Small intestine (tissue), 7 donors: ENCODE measurements around the gene PKP4. TPM values are rescaled to one million over a fixed set of nuclear protein-coding genes. Genes with fewer than 3 reads are reported as not detected.
"Not testable (repeated sequence)": the region's sequence is repeated elsewhere in the genome, so short reads cannot be mapped to it uniquely, and the experiment has no call there.

Source experiments
- DNase-seq, 2 donors: peaks; one replicate each; pipeline versions ENCODE4 v3.0.0 to v3.0.0-alpha.2; 2013
- FAIRE-seq: peaks from 2 replicates; lab custom pipeline; 2012; peaks lifted over from hg19 to GRCh38; lab: Jason Lieb, UNC
- H3K27ac ChIP-seq, 3 donors: one replicate each; pipeline ENCODE4 v1.5.1; 2013; ENCODE audit warnings: low read length in 2 of 3, mild to moderate bottlenecking in 2 of 3, control low read depth in 1 of 3, inconsistent platforms in 1 of 3, low read depth in 1 of 3, moderate library complexity in 1 of 3
- H3K27me3 ChIP-seq, 3 donors: one replicate each; pipeline ENCODE4 v1.6.1; 2013; ENCODE audit warnings: low read length in 3 of 3, inconsistent platforms in 1 of 3; ENCODE audit not compliant: control insufficient read depth in 3 of 3, insufficient read depth in 3 of 3
- H3K36me3 ChIP-seq, 3 donors: one replicate each; pipeline ENCODE4 v1.6.1; 2013; ENCODE audit warnings: low read length in 3 of 3, inconsistent platforms in 1 of 3, low read depth in 1 of 3, mild to moderate bottlenecking in 1 of 3, moderate library complexity in 1 of 3; ENCODE audit not compliant: control insufficient read depth in 3 of 3, insufficient read depth in 2 of 3
- H3K4me1 ChIP-seq, 3 donors: one replicate each; pipeline ENCODE4 v1.6.1; 2013; ENCODE audit warnings: low read length in 2 of 3, inconsistent platforms in 1 of 3, low read depth in 1 of 3, mild to moderate bottlenecking in 1 of 3, moderate library complexity in 1 of 3; ENCODE audit not compliant: control insufficient read depth in 3 of 3, insufficient read depth in 2 of 3
- H3K4me3 ChIP-seq, 3 donors: one replicate each; pipeline ENCODE4 v1.5.1; 2013; ENCODE audit warnings: low read length in 3 of 3, control low read depth in 1 of 3, inconsistent platforms in 1 of 3, low read depth in 1 of 3, mild to moderate bottlenecking in 1 of 3, moderate library complexity in 1 of 3
- H3K9me3 ChIP-seq, 2 donors: one replicate each; pipeline ENCODE4 v1.6.1; 2013; ENCODE audit warnings: low read depth in 1 of 2, low read length in 1 of 2; ENCODE audit not compliant: control insufficient read depth in 2 of 2, insufficient read depth in 1 of 2
- WGBS, 3 donors: extraction: QIAGEN DNeasy Blood & Tissue Kit; methylation state at CpG; one replicate each; pipeline ENCODE4 v1.1.7; 2013; 5-methylcytosine and 5-hydroxymethylcytosine counted together
- polyA plus RNA-seq, 4 donors: library from polyadenylated mRNA; stranded (reverse) in 3 of 4; unstranded in 1 of 4; fragments of 200-250 nt in 3 of 4; fragments of 120-200 nt in 1 of 4; gene quantifications; one replicate each; pipeline versions ENCODE4 v1.2.1 to v1.2.3, GENCODE V29; 2013
- donor health status: healthy with polysubstance abuse.
- donor health status: control.
- donor health status: control.
- donor health status: Bipolar disorder and iron deficiency.
- donor health status: healthy.

PKP4 gene
- polyA plus RNA-seq, 4 donors = 16.8 to 54.3 (median 23.3) TPM

- DNase-seq (no peak), FAIRE-seq (no peak)
- peaks cover 0 to 7% of the 10 kb centered on the region in 2 donors for H3K9me3 ChIP-seq
Observed at GRCh38 chr2:158695305-158695704, 238.6 kb downstream of the PKP4 start.

DNA sequence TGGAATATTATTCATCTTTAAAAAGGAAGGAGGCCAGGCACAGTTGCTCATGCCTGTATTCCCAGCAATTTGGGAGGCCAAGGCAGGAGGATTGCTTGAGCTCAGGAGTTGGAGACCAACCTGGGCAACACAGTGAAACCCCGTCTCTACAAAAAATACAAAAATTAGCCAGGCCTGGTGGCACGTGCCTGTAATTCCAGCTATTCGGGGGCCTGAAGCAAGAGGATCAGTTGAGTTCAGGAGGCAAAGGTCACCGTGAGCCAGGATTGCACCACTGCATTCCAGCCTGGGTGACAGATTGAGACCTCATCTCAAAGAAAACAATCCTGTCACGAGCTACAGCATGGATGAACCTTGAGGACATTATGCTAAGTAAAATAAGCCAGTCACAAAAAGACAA, 239.0 kb downstream of the PKP4 start:
- WGBS, 3 donors = 76 to 80% (median 78%) methylated on average over 5 of the region's 5 CpGs
- peak overlapping the region in 1 of 3 donors; percentile 20 for H3K27ac ChIP-seq
- not testable (repeated sequence) for H3K27me3 ChIP-seq, H3K4me3 ChIP-seq, H3K4me1 ChIP-seq, H3K36me3 ChIP-seq, H3K9me3 ChIP-seq, FAIRE-seq
- DNase-seq = peak in 1 of 2 donors; percentile 66

More at GRCh38 chr2:158695305-158695704, 238.6 kb downstream of the PKP4 start:
- no peak overlapping the region for H3K4me3 ChIP-seq
- peak overlapping the region in 1 of 3 donors; percentile 20 for H3K27ac ChIP-seq
- no peaks in the 10 kb centered on the region for H3K27me3 ChIP-seq
- H3K4me1 ChIP-seq = no peaks in the 10 kb centered on the region
- H3K36me3 ChIP-seq = no peaks in the 10 kb centered on the region

- no peaks in the 10 kb centered on the region for H3K36me3 ChIP-seq
- 86 to 89% (median 89%) methylated on average over 6 of the region's 6 CpGs for WGBS, 3 donors
- no peak overlapping the region for H3K4me3 ChIP-seq
- no peaks in the 10 kb centered on the region for H3K4me1 ChIP-seq
- DNase-seq (no peak), FAIRE-seq (no peak)
- H3K27ac ChIP-seq = no peak overlapping the region
- peaks cover 0 to 9% of the 10 kb centered on the region in 2 donors for H3K9me3 ChIP-seq
- H3K27me3 ChIP-seq = no peaks in the 10 kb centered on the region
Observed at GRCh38 chr2:158699323-158699722, 242.6 kb downstream of the PKP4 start.

DNA sequence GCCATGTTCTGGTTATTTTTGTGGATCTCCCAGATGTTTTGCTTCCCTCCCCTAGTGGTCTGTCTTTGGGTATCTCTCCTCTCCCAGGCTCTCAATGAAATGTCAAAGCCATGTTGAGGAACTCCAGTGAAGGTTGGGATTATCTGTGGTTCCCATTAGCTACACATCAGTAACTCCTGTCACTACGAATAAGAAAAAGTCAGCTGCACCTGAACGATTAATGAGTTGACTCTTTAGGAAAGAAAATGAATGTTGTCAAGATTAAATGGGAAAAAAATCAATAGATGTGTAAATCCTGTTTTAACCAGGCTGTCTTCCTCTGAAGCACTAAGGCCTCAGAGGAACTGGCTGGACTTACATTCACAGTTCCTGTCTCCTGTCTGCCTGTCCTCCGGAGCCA, 244.3 kb downstream of the PKP4 start:
- Histone ChIP-seq H3K36me3 (no peaks in the 10 kb centered on the region), H3K4me1 (no peaks in the 10 kb centered on the region), H3K27ac (no peak overlapping the region), H3K4me3 (no peak overlapping the region), H3K9me3 (peaks cover 0 to 13% of the 10 kb centered on the region in 2 donors), H3K27me3 (no peaks in the 10 kb centered on the region)
- 40 to 69% (median 56%) methylated on average over 3 of the region's 3 CpGs for WGBS, 3 donors
- FAIRE-seq (no peak), DNase-seq (no peak)

DNA sequence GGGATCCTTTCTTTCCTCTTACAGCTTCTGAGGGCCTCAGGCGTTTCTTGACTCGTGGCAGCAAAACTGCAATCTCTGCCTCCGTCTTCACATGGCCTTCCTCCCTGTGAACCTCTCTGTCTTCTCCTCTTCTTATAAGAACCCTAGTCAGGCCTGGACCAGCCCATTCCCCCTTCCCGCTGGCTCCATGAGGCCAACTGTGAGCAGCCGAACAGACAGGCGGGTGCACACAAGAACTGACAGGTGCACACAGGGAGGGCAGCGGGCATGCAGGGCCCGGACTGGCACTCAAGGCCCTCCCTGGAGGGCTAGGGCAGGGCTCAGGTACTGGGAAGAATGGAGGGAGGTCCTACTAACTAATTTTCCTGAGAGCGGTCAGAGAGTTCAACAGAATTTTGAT, 246.0 kb downstream of the PKP4 start:
- Histone ChIP-seq H3K4me3 (no peak overlapping the region), H3K27me3 (no peaks in the 10 kb centered on the region), H3K9me3 (peaks cover 0 to 11% of the 10 kb centered on the region in 2 donors), H3K4me1 (no peaks in the 10 kb centered on the region), H3K27ac (no peak overlapping the region), H3K36me3 (no peaks in the 10 kb centered on the region)
- 77 to 82% (median 81%) methylated on average over 9 of the region's 9 CpGs for WGBS, 3 donors
- FAIRE-seq (no peak), DNase-seq (no peak)

DNA sequence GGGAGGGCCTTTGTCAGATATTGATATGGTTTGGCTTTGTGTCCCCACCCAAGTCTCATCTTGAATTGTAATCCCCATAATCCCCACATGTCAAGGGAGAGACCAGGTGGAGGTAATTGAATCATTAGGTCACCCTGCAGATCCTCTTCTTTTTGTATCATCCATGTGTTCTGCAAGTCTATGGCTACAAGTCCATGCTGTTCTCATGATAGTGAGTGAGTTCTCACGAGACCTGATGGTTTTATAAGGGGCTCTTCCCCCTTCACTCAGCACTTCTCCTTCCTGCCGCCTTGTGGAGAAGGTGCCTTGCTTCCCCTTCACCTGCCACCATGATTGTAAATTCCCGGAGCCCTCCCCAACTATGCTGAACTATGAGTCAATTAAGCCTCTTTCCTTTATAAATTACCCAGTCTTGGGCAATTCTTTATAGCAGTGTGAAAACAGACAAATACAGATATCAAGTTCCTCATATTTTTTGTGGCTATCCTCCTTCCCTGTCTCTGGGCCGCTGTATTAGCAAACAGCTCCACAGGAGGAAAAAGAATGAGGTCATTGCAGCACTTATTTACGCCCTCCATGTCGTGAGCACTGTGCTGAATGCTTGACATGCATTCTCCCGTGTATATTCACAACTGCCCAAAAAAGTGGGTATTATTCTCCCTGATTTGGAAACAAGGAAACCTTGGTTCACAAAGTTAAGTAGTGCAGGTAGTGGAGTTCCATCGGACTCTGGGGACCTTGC, 248.1 kb downstream of the PKP4 start:
- H3K4me1 ChIP-seq, H3K27me3 ChIP-seq, H3K4me3 ChIP-seq, H3K36me3 ChIP-seq, DNase-seq, FAIRE-seq, H3K27ac ChIP-seq: not testable (repeated sequence)
- peaks cover 0 to 11% of the 10 kb centered on the region in 2 donors for H3K9me3 ChIP-seq
- 91 to 94% (median 92%) methylated on average over 8 of the region's 8 CpGs for WGBS, 3 donors

- DNase-seq (no peak), FAIRE-seq (no peak)
- whole genome bisulfite sequencing, 3 donors = 93% methylated on average over 5 of the region's 5 CpGs
Observed at GRCh38 chr2:158712791-158713522, 256.2 kb downstream of the PKP4 start.

GRCh38 chr2:158713523-158714138, 256.9 kb downstream of the PKP4 start:
- H3K27me3 ChIP-seq = no peaks in the 10 kb centered on the region
- H3K27ac ChIP-seq = no peak overlapping the region
- H3K36me3 ChIP-seq = no peaks in the 10 kb centered on the region
- 93 to 95% (median 94%) methylated on average over 2 of the region's 2 CpGs for WGBS, 3 donors
- DNase-seq (no peak), FAIRE-seq (no peak)
- no peak overlapping the region for H3K4me3 ChIP-seq
- peaks cover 0 to 10% (median 3%) of the 10 kb centered on the region in 3 donors for H3K4me1 ChIP-seq
- H3K9me3 ChIP-seq = peaks cover 0 to 4% of the 10 kb centered on the region in 2 donors

More at GRCh38 chr2:158712791-158713522, 256.2 kb downstream of the PKP4 start:
- H3K36me3 ChIP-seq = no peaks in the 10 kb centered on the region
- no peak overlapping the region for H3K4me3 ChIP-seq
- H3K4me1 ChIP-seq = peaks cover 0 to 10% (median 3%) of the 10 kb centered on the region in 3 donors
- peaks cover 0 to 4% of the 10 kb centered on the region in 2 donors for H3K9me3 ChIP-seq
- no peaks in the 10 kb centered on the region for H3K27me3 ChIP-seq
- no peak overlapping the region for H3K27ac ChIP-seq
